HEK293 (cell line): ENCODE results near the gene USP7.

ENCODE experiments used
- CTCF ChIA-PET: fragments of 350-600 bp; formaldehyde crosslinking; extraction: SDS; loops from one replicate; lab custom pipeline; 2021; ENCODE audit warnings: antibody characterized with exemption; lab: Yijun Ruan, JAX
- POLR2A ChIA-PET: fragments of 300-600 bp; formaldehyde crosslinking; extraction: SDS; loops from one replicate; lab custom pipeline; 2020; ENCODE audit warnings: antibody characterized with exemption, inconsistent platforms; lab: Yijun Ruan, JAX
- H3K27ac ChIP-seq: fragments of 200-500 bp; sonication (Bioruptor generic); 2 replicates; pipeline ENCODE4 v1.5.1; 2014; ENCODE audit warnings: low read depth, low read length, control low read depth, inconsistent platforms; ENCODE audit errors: extremely low read depth
- H3K36me3 ChIP-seq, 2 experiments: fragments of 200-500 bp in 1 of 2; sonication (Bioruptor generic) in 1 of 2; 1 replicate in 1 of 2; 2 replicates in 1 of 2; pipeline ENCODE4 v1.5.1; 2014 to 2017; ENCODE audit warnings: inconsistent platforms in 2 of 2, low read length in 2 of 2; ENCODE audit not compliant: control insufficient read depth in 2 of 2, insufficient read depth in 1 of 2
- H3K4me1 ChIP-seq: fragments of 200-500 bp; sonication (Bioruptor generic); 2 replicates; pipeline ENCODE4 v1.5.1; 2014; ENCODE audit warnings: mild to moderate bottlenecking, low read length, inconsistent platforms; ENCODE audit not compliant: control insufficient read depth, insufficient read depth
- H3K4me3 ChIP-seq: 2 replicates; pipeline ENCODE4 v1.5.1; 2011; ENCODE audit warnings: low read depth, mild to moderate bottlenecking, control low read depth, low read length, moderate library complexity
- H3K9me3 ChIP-seq: fragments of 200-500 bp; sonication (Bioruptor generic); 2 replicates; pipeline ENCODE4 v1.5.1; 2014; ENCODE audit warnings: low read depth, low read length, inconsistent platforms; ENCODE audit not compliant: control insufficient read depth, insufficient read depth
- CTCF ChIP-seq: fragments of 450-650 bp; formaldehyde crosslinking; IDR thresholded peaks from 2 replicates; pipeline ENCODE4 v1.5.1; 2016; ENCODE audit warnings: missing biosample characterization, missing genetic modification characterization
- KLF10 ChIP-seq: fragments of 450-650 bp; IDR thresholded peaks from 2 replicates; pipeline ENCODE4 v1.5.1; 2018; ENCODE audit warnings: missing biosample characterization, mild to moderate bottlenecking, missing genetic modification characterization
- SP7 ChIP-seq: fragments of 450-650 bp; formaldehyde crosslinking; IDR thresholded peaks from 2 replicates; pipeline ENCODE4 v1.5.1; 2016; ENCODE audit warnings: missing biosample characterization, missing genetic modification characterization
- TCF7L2 ChIP-seq: IDR thresholded peaks from 2 replicates; pipeline ENCODE4 v1.6.1; 2011; ENCODE audit warnings: low read depth, mild to moderate bottlenecking, inconsistent platforms, low read length, moderate library complexity, borderline replicate concordance
- ZFHX2 ChIP-seq: fragments of 450-650 bp; formaldehyde crosslinking; conservative IDR thresholded peaks from 2 replicates; pipeline ENCODE4 v1.5.1; 2016; ENCODE audit warnings: missing biosample characterization, missing genetic modification characterization
- ZNF112 ChIP-seq: fragments of 450-650 bp; formaldehyde crosslinking; IDR thresholded peaks from 2 replicates; pipeline ENCODE4 v1.5.0; 2017; ENCODE audit warnings: missing biosample characterization, missing genetic modification characterization
- ZNF530 ChIP-seq: fragments of 450-650 bp; formaldehyde crosslinking; IDR thresholded peaks from 2 replicates; pipeline ENCODE4 v1.5.1; 2016; ENCODE audit warnings: low read depth, missing biosample characterization, missing genetic modification characterization
- ZNF558 ChIP-seq: fragments of 450-650 bp; formaldehyde crosslinking; IDR thresholded peaks from 2 replicates; pipeline ENCODE4 v1.5.1; 2016; ENCODE audit warnings: missing biosample characterization, missing genetic modification characterization
- ZNF629 ChIP-seq: fragments of 450-650 bp; formaldehyde crosslinking; IDR thresholded peaks from 2 replicates; pipeline ENCODE4 v1.5.1; 2017; ENCODE audit warnings: missing biosample characterization, missing genetic modification characterization
- ZNF707 ChIP-seq: fragments of 450-650 bp; formaldehyde crosslinking; IDR thresholded peaks from 2 replicates; pipeline ENCODE4 v1.5.1; 2016; ENCODE audit warnings: missing biosample characterization, missing genetic modification characterization
- ZNF777 ChIP-seq: fragments of 450-650 bp; formaldehyde crosslinking; IDR thresholded peaks from 2 replicates; pipeline ENCODE4 v1.5.1; 2017; ENCODE audit warnings: missing biosample characterization, missing genetic modification characterization, borderline replicate concordance
- ZNF792 ChIP-seq: fragments of 450-650 bp; formaldehyde crosslinking; IDR thresholded peaks from 2 replicates; pipeline ENCODE4 v1.5.1; 2016; ENCODE audit warnings: missing biosample characterization, missing genetic modification characterization
- ZNF837 ChIP-seq: fragments of 450-650 bp; formaldehyde crosslinking; IDR thresholded peaks from 2 replicates; pipeline ENCODE4 v1.5.1; 2016; ENCODE audit warnings: missing biosample characterization, missing genetic modification characterization
- TF ChIP-seq, protein P1 (sequence below): fragments of 450-650 bp; formaldehyde crosslinking; IDR thresholded peaks from 2 replicates; pipeline ENCODE4 v1.5.1; 2017; ENCODE audit warnings: missing biosample characterization, missing genetic modification characterization

The USP7 gene

GRCh38 chr16:8847623-8848022 lies 116.1 kb downstream of the USP7 start:
- TF ChIP-seq ZFHX2 (tag by site-specific recombination) (0 out of 2 replicates have a peak, but pooled peaks have one; percentile 19), ZNF112 (tag by site-specific recombination) (no peak)
- no peak overlapping the region for H3K27ac ChIP-seq
- CTCF ChIA-PET = no interaction called here
- peaks cover 6 to 51% of the 10 kb centered on the region in 2 experiments; a peak in 2 of 3 replicates for H3K36me3 ChIP-seq
- H3K4me3 ChIP-seq = no peak overlapping the region
- H3K4me1 ChIP-seq = no peaks in the 10 kb centered on the region
- H3K9me3 ChIP-seq = no peaks in the 10 kb centered on the region
- POLR2A ChIA-PET = no interaction called here

DNA sequence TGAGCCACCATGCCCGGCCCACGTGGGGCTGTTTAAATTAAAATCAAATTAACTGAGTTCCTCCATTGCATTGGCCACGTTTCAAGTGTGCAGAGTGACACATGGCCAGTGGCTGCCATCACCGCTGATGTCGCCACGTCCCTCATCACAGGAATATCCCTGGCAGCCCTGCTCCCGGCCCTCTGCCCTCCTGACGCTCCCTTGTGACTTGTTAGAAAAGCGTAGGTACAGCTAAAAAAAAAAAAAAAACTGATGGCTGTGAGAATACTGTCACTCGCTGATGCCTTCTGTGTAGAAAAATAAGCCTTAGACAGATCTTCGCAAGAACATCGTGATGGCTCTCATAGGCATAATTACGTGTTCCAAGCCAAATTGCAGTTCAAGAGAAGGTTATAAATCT lies 116.6 kb downstream of the USP7 start:
- TF ChIP-seq SP7 (peak; percentile 67), KLF10 (tag by site-specific recombination) (no peak), ZNF629 (tag by site-specific recombination) (0 out of 2 replicates have a peak, but pooled peaks have one; percentile 16)
- Histone ChIP-seq H3K4me1 (no peaks in the 10 kb centered on the region), H3K4me3 (no peak overlapping the region), H3K36me3 (peaks cover 5 to 46% of the 10 kb centered on the region in 2 experiments; a peak in 2 of 3 replicates), H3K9me3 (no peaks in the 10 kb centered on the region), H3K27ac (no peak overlapping the region)
- ChIA-PET POLR2A (interaction anchor here (0.7 kb wide), 1 partner anchor 22 kb away, joined by 4 read pairs; the partner anchor contains the start of gene CARHSP1), CTCF (interaction anchor here (1.0 kb wide), 1 partner anchor 8 kb away, joined by 3 read pairs; no protein-coding TSS in a partner anchor)

DNA sequence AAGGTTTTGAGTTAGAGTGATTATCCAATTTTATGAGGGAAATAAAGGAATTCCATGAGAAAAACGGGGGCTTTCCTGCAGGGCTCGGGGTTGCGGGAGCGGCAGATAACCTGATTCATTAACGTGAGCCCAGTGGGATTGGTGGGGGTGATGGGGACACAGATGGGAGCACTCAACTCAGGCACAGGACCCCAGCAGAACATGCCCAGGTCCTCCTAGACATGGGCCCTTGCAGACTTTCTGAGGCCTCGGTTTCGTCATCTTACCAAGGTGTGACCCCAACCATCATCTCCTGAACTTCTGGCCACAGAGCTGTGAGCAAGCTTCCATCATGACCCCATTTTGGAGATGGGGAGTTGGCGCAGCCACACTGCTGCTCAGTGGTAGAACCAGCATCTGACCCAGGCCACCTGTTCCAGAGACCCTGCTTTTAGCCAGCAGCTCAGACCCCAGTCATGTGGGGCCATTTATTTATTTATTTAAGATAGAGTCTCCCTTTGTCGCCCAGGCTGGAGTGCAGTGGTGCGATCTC lies 117.2 kb downstream of the USP7 start:
- TF ChIP-seq, protein P1, sequence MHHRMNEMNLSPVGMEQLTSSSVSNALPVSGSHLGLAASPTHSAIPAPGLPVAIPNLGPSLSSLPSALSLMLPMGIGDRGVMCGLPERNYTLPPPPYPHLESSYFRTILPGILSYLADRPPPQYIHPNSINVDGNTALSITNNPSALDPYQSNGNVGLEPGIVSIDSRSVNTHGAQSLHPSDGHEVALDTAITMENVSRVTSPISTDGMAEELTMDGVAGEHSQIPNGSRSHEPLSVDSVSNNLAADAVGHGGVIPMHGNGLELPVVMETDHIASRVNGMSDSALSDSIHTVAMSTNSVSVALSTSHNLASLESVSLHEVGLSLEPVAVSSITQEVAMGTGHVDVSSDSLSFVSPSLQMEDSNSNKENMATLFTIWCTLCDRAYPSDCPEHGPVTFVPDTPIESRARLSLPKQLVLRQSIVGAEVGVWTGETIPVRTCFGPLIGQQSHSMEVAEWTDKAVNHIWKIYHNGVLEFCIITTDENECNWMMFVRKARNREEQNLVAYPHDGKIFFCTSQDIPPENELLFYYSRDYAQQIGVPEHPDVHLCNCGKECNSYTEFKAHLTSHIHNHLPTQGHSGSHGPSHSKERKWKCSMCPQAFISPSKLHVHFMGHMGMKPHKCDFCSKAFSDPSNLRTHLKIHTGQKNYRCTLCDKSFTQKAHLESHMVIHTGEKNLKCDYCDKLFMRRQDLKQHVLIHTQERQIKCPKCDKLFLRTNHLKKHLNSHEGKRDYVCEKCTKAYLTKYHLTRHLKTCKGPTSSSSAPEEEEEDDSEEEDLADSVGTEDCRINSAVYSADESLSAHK = no peak
- TF ChIP-seq ZNF837 (no peak), ZNF792 (tag by site-specific recombination) (no peak), ZNF530 (tag by site-specific recombination) (no peak), ZNF558 (tag by site-specific recombination) (no peak), ZNF777 (tag by site-specific recombination) (no peak), CTCF (tag by site-specific recombination) (no peak), TCF7L2 (no peak), ZNF707 (tag by site-specific recombination) (no peak)
- ChIA-PET CTCF (interaction anchor here (0.6 to 1.0 kb wide), 2 partner anchors 9 to 192 kb away, joined by 3 read pairs; no protein-coding TSS in a partner anchor), POLR2A (interaction anchor here (0.7 kb wide), 1 partner anchor 22 kb away, joined by 4 read pairs; the partner anchor contains the start of gene CARHSP1)
- Histone ChIP-seq H3K4me3 (no peak overlapping the region), H3K4me1 (no peaks in the 10 kb centered on the region), H3K27ac (no peak overlapping the region), H3K36me3 (peaks cover 0 to 40% of the 10 kb centered on the region in 2 experiments; a peak in 2 of 3 replicates), H3K9me3 (no peaks in the 10 kb centered on the region)
